ENCODE measurements around the gene FHAD1.

FHAD1 gene

DNA sequence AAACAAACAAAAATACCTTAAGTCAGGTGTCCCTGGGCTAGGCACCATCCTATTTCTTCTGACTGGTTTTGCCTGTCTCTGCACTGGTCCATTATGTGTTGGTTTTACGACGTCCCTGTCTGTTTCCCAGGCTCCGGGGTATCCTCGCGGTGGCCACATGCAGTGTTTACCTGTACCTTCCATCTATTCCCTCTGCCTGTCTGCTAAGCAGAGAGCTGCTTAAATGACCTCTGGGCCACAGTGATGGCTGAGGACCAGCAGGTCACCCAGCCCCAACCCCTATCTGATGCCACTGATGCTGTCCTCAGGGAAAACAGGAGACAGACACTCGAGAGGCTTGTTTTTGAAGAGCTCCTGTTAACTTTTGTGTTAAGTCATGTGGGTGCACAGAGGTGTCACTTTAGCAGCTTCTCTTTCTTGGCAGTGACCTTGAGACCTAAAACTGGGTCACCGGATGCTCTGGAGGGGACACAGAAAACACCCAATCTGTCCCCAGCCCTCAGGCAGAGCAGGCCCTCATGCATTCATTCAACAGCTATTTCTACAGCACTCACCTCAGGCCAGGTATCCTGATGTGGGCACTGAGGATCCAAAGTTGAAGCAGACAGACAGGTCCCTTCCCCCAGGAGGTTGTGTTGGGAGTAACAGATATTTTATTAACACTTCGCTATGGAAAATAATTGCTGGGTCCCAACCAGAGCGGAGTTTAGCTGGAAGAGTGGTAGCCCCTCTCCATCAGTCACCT is 158.3 kb downstream of the FHAD1 start:
- no peak for DNase-seq

DNA sequence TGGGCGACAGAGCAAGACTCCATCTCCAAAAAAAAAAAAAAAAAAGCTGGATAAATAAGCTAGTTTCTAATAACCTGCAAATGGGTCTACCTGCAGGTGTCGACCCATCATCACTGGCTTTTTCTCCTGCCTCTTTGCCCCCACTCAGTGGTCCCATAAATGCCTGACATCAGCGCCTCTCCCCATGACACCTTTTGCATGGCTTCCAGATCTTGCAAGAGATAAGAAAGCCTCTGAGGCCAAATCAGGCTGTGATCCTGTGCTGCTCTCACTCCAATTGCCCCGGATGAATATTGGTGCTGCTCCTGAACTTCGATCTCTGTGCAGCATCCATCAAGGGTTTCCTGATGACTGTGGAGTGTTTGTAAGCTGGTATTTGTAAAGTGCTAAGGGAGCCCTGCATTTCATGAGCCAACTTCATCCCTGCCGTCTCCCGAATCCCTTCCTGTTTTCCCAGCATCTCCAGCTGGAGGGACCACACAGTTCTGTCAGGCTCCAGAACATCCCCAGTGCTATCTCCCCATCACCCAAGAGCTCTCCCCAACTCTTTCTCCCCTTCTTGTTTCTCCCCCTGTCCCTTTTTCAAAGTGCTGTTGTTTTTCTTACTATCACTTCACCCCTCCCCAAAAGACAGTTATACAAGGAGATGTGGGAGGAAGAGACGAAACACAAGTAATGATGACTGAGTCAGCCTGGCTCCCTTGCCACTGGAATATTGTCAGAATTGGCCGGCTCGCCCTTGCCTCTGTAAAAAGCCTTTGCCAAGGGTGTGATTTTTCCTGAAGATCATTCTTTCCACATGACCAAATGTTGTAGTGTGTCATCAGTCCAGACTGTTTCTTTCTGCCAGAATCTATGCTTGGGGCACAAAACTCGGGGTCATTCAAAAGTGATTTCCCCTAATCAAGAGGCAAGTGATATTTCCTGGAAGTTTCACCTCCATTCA is 159.9 kb downstream of the FHAD1 start:
- no peak for DNase-seq

DNA sequence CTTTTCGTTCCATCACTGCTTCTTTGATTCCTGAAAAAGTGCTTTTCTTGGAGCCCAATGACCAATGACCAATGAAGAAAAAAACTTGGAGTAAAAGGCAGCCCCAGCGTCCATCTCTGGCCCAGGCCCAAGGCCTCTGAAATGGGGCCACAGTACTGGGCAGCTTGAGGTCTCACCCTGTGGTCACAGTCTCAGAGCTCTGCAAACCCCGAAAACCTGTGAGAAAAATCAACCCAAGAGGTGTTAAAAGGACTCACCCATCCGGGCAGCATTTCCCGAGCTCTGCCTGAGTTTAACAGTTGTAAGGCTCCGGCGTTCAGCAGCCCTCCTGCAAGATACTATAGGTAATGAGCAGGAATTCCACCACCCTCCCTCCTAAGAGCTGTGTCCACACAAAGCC is 160.6 kb downstream of the FHAD1 start:
- DNase-seq, result no peak

- no peak for DNase-seq
These were observed 161.9 kb downstream of the FHAD1 start for GRCh38 chr1:15408890-15409387.

GRCh38 chr1:15409388-15410222 is 162.6 kb downstream of the FHAD1 start, which contains the start of gene EFHD2:
EFHD2 (plus strand) TSS chr1:15409888; CDS start chr1:15409972, 84 bp downstream.
- DNase-seq, result no peak

DNA sequence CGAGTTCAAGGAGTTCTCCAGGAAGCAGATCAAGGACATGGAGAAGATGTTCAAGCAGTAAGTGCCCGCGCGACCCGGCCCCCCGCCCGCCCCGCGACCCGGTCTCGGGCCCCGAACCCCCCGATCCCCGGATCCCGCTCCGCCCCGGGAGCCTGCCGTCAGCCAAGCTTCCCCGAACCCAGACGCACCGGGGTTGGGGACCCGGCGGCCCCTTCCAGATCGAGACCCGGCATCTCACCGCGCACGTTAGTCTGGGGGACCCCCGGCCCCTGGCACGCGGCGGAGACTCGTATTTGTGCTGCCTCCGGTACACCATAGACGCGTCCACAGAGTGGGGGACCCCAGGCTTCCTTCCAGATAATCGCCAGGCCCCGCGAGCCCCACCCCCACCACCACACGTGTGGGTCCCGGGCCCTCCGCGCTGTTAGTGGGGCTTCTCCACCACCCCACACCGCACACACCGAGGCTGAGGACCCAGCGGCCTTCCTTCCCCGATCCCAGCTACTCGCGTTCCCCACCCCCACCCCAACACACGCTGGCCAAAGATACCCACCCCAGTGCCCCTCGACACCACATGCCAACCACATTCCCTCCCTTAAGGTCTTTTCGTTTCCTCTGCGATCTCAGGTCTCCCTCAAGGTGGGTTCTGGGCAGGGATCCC is 163.3 kb downstream of the FHAD1 start:
- no peak for DNase-seq

GRCh38 chr1:15410884-15411245 is 163.8 kb downstream of the FHAD1 start:
- DNase-seq, result no peak

GRCh38 chr1:15411593-15412137 is 164.6 kb downstream of the FHAD1 start:
- DNase-seq, result peak; percentile 38

DNA sequence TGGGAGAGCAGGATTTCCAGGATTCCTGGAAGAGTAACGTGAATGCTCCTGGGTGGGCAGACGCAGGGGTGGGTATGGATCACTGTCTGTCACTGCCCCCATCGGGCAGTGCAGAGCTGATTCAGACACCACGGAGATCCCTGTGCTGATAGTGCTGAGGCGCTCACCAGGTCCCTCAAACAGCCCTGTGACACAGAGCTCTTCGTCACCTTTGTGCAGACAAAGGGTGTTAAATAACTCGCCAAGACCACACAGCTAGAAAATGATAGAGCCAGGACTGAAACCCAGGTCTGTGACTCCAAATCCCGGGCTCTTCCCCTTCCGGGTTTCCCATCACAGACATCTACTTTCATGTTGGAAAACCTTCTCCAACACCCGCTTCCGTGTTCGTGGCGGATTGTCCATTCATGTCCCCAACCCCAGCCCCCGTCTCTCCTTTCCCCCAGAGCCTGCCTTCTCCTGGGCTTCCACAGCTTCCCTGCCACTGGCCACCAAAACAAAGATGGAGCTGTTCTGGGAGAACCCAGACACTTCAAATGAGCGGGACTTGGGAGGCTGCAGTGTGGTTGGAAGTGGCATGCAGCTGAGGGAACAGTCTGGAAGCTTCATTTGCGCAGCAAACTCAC is 165.3 kb downstream of the FHAD1 start:
- no peak for DNase-seq

DNA sequence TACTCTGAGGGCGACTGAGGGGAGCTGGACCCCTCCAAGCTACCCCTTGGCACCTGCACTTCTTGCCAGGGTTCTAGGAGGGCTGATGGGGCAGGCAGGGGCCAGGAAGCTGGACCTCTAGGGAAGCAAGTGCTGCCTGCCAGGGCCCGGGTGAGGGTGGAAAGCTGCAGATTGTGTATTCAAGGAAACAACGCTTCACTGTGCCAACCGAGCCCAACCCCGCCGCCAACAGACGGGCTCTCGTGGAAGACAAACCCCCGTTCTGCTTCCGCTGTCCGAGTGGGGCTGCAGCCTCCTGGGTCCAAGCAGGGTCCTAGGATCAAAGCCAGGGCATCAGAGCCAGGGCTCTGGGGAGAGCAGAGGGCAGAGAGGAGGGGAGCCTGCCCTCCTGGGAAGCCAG is 165.8 kb downstream of the FHAD1 start:
- no peak for DNase-seq

DNA sequence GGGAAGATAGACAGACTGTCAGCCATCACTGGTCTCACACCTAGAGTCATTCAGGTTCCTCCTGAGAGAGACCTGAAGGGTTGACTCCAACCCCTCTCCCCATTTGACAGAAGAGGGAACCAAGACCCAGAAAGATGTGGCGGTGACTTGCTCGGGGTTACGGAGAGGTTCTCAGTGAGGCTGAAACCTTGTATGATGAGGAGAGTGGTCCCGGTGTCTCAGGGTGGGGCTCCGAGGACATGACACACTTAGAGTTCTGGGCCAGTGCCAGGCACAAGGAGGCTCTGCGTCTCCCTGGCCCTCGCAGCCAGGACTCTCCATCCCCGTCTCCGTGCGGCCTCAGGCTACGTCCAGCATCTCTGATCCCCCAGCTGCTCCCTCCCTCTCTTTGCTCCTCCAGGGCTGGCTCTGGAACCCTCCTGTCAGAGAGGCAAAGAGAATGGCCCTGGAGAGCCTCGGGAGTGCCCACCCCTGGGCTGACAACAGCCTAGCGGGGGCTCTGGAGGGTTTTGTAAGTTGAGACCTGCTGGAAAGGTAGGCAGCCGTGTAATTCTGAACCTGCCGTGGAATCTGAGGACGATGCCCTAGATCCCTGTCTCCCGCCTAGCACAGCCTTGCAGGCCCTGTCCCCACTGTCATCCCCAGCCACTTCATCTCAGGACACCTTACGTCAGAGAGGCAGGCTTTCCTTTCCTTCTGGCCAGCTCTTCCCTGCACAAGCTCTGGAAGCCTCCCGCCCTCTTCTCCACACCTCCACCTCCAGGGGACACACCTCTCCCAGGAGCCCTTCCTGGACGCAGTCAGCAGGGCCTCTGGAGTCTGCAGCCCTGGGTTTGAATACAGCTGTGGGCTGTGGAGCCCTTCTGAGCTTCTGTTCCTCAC is 166.8 kb downstream of the FHAD1 start:
- no peak for DNase-seq

DNA sequence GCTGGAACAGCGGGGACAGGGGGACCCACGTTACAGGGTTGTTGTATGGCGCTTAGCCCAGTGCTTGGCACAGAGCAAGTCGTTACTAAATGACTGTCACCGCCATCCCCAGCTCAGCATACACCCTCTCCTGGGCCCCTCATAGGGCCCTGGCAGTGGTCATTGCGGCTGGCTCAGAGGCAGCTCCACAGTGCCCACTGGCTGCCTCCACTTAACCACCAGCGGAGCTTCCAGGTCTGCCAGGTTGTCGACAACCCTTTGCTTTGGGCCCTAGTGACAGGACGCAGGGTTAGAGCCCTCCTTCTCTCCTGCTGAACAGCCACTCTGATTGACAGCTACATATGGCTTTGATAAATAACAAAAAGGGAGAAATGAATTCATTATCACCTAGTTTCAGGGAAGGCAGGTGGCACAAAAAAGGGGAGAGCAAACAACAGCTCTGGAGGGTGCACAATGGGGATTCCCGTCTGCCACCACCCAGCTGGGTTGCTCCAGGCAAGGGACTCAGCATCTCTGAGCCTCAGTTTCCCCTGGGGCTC is 167.5 kb downstream of the FHAD1 start:
- DNase-seq, result no peak

DNA sequence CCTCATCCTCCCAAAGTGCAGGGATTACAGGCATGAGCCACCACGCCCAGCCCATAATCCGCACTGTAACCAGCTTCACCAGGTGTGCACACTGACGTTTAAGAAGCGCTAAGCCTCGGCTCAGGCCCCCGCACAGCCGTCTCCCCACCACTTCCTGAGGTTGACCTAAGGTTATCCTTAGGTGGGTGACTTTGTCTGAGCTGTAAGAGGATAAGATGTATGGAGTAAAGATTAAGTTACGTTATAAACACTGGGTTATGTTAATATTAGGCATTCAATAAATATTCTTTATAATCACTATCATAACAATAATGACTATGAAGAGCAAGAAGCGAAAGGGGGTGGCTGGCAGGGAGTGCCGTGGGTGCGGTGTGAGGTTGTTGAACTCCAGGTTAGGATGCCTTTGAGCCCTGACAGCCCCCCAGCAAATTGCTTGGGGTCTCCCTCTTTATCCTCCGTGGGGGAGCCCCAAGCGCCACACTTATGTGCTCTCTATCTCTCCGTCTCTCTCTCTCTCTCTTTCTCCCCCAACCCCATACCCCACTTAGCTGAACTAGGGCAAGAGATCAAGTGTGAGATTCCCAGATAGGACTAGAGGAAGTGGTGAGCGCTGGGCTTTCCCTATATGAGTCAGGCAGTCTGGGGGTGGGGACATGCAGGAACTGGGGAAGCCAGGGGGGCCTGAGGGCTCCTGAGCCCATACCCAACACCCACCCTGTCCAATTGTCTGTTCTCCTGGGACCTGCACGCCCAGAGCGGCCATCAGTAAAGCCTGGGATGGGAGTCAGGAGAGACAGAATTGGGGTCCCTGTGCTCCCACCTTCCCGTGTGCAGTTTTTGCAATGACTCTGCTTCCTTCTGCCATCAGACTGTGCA is 170.3 kb downstream of the FHAD1 start:
- no peak for DNase-seq

DNA sequence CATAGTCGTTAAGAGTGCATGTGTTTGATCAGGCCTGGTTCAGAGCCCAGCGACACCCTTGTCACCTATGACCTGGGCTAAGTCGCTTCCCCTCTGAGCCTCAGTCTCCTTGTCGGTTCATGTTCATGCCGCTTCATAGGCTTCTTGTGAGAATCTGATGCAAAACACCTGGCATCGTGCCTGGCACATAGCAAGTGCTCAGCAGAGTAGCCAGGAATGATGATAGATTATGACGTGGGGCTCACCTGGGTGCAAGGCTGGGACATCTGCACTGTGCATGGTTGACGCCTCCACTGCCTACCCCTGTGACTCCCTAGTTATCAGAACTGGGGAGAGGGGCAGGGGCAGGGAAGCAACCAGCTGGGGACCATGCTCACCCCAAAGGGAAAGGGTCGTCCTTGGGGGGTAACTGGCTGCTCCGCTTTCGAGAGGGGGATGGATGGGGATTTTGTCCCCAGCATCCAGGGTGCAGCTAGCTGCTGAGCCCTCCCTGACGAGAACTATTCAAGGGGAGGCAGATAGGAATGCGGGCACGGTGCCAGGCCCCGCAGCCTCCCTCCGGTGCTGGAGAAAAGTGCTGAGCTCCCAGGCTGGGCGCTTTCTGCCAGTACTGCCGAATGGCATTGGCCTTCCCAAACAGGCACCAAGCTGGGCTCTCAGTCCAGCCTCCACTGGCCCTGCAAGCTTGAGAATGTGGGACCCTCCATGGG is 171.9 kb downstream of the FHAD1 start:
- no peak for DNase-seq

- DNase-seq, result no peak
These were observed 173.9 kb downstream of the FHAD1 start for GRCh38 chr1:15420853-15421465.

- no peak for DNase-seq
These were observed 175.8 kb downstream of the FHAD1 start for GRCh38 chr1:15422871-15423270.

GRCh38 chr1:15423355-15424077 is 176.5 kb downstream of the FHAD1 start:
- DNase-seq, result no peak

Measured in SIG-M5 (cell line).